ELF-1 (cell line): ENCODE data around the gene U2AF1.
"Not testable (repeated sequence)": the region's sequence is repeated elsewhere in the genome, so short reads cannot be mapped to it uniquely, and the experiment has no call there.

ENCODE experiments used
- DNase-seq: peaks from one replicate; pipeline ENCODE4 v3.0.0-alpha.2; 2016; ENCODE audit warnings: low read depth, low spot score

The U2AF1 gene, protein sequence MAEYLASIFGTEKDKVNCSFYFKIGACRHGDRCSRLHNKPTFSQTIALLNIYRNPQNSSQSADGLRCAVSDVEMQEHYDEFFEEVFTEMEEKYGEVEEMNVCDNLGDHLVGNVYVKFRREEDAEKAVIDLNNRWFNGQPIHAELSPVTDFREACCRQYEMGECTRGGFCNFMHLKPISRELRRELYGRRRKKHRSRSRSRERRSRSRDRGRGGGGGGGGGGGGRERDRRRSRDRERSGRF

DNA sequence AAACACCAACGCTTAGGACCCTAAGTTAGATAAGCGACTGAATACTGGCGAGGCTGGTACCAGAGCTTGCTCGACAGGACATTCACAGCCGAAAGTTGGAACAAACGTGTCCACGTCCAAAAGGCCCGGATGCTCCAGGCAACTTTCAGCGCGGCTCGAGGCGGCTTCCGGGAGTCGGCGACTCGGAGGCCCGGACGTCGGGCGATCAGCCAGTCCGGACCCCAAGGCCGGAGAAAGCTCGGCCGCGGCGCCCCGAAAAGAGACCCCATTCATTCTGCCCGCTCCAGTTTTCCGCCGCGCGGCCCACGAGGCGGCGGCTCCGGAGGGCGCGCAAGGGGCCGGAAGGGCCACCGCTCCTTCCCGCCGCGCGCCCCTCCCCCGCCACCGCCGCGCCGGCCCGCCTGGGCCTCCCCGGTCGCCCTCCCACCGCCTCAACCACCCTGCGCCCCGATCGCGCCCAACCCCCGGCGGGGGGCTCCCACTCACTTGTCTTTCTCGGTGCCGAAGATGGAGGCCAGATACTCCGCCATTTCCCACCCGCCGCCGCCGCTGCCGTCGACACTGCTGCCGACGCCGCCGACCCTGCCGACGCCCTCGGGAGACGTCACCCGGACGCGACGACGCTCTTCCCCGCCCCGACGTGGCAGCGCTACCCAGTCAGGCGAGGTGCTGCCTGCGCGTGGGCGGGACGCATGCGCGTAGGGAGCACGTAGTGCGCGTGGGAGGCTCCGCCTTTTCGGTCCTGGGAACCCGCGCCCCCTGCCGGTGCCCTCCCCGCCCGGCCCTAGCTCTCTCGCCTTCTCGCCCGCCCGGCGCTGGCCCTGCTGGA lies at the start of gene U2AF1:
U2AF1 (minus strand) TSS at position 606 of the 829 bp plus-strand sequence; CDS start at position 530, 76 bp downstream.
- peak; percentile 24 for DNase-seq

DNA sequence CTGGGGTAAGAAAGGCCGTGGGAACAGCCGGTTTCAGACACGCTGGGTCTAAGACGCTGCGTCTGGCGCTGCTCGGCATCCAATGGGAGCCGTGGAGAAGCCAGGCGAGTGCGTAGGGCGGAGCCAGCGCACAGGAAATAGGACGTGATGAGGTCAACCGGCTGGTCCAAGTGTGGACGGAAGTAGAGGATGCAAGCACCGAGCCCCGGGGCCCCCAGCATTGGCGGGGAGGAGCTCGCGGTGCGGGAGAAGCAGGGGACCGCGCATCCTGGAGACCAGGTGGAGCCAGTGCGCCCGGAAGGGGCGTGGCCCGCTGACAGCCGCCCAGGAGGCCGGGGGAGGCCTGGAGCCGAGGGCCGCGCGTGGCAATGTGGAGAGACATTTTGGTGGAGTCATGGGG lies 46.2 kb upstream of the U2AF1 start:
- DNase-seq: not testable (repeated sequence)

DNA sequence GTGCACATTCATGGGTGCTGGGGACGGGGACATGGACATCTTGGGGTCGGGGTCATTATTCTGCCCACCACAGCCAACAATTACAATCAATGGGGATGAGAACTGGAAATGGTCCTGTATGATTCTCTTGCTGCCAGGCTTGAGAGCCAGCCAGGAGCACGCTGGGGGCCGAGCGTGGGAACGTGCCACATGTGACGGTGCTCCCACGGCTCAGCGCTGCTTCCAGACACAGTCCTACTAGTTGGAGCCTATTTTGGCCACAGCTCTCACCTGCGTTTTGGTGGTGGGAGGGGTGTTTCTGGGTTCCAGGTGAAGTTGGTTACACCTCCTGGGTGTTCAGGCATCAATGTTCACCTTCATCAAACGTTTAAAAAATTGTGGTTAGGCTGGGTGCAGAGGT lies 42.0 kb upstream of the U2AF1 start:
- DNase-seq: not testable (repeated sequence)

- DNase-seq: not testable (repeated sequence)
These were observed 40.6 kb upstream of the U2AF1 start for GRCh38 chr21:43147999-43148398.

DNA sequence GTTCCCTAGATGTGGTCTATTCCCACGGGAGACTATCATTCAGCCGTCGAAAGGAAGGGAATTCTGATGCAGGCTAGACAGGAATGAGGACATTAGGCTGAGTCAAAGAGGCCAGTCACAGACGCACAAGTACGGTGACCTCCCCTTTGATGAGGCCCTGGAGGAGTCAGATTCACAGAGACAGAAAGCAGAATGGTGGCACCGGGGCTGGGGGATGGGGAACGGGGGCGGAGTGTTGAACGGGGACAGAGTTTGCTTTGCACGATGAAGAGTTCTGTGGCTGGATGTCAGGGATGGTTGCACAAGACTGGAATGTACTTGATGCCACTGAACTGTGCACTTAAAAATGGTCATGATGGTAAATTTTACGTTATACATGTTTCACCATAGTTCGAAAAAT lies 39.3 kb upstream of the U2AF1 start:
- not testable (repeated sequence) for DNase-seq

DNA sequence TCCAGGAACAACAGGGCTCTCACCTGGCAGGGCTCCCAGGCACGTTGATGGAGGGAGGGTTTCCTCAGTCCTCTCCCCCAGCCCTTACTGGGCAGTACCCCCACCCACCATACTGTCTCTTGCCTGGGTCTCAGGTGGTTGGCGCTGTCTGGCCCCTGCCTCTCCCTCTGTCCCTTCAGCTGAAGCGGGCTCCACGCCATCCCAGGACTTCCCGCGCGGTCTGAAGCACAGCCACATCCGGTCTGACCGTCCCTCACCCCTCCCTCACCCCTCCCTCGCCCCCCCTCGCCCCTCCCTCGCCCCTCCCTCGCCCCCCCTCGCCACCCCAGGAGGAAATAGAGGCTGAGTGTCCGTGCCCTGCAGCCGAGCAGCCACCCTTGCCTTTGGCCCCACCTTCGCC lies 34.0 kb upstream of the U2AF1 start:
- not testable (repeated sequence) for DNase-seq

DNA sequence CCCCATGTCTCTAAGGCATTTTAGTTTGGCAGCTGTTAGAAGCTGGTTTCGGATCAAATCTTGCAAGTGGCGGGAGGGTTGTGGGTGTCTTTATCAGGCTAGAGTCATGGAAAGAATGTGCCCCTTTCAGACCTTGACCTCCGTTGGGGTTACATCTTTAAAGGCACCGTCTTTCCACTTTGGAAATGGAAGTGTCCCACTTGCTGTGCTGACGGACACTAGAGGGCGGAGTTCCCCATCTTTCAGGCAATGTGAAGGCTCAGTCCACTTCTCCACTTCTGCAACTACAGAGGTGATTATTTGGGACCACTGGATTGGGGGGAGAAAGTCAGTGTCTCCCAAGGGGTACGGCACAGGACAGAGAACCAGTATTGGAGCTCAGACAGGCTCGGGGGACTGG lies 31.6 kb upstream of the U2AF1 start:
- not testable (repeated sequence) for DNase-seq

GRCh38 chr21:43134520-43134919 lies 27.1 kb upstream of the U2AF1 start:
- DNase-seq: not testable (repeated sequence)

DNA sequence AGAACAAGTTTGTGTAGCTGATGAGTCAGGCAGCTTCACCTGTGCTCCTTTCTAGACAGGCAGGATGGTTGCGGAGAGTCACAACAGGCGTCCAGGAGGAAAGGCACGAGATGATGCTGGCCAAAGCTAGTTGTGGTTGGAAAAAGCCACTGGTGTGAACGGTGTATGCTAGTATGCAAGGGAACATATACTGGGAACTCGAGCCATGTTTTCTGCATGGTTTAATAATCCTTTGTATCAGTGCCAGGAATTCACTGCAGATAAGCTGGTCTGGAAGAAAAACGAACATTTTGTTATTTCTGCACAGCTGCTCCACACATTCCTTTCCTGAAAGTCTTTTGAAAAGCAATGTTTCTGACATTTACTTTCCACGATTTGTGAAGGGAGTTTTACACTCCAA lies 22.7 kb upstream of the U2AF1 start:
- DNase-seq: not testable (repeated sequence)

GRCh38 chr21:43115956-43116355 lies 8.6 kb upstream of the U2AF1 start:
- not testable (repeated sequence) for DNase-seq

DNA sequence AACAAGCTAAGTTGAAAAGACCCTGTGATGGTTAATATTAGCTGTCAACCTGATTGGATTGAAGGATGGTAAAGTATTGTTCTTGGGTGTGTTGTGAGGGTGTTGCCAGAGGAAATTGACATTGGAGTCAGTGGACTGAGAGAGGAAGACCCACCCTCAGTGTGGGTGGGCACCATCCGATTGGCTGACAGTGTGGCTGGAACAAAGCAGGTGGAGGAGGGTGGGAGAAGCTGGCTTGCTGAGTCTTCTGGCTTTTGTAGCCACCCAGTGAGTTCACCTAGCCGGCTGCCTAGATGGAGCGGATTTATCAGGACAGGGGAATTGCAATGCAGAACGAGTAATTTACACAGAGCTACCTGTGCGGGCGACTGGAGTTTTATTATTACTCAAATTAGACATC lies 7.1 kb upstream of the U2AF1 start:
- not testable (repeated sequence) for DNase-seq

- DNase-seq: not testable (repeated sequence)
These were observed 1.6 kb upstream of the U2AF1 start for GRCh38 chr21:43109006-43109405.

DNA sequence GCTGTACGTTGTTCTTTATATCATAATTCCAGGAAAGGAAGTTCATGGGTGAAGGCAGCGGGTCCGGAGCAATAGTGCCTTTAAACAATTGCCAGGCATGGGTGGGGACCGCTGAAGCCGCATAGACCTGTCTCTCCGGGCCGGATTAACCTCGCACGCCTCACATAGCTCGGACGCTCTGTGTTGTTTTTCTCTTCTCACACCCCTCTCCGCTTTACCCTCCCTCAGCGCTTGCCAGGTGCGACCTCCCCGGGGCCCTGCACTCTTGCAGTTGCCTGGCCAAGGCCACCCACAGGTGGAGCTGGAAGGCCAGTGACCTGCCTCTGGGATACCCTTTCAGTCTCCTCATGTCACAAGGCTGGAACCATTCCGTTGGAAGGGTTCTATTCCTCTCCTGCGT lies 807 bp upstream of the U2AF1 start:
- DNase-seq: not testable (repeated sequence)

GRCh38 chr21:43107794-43108137 lies 396 bp upstream of the U2AF1 start:
- not testable (repeated sequence) for DNase-seq

DNA sequence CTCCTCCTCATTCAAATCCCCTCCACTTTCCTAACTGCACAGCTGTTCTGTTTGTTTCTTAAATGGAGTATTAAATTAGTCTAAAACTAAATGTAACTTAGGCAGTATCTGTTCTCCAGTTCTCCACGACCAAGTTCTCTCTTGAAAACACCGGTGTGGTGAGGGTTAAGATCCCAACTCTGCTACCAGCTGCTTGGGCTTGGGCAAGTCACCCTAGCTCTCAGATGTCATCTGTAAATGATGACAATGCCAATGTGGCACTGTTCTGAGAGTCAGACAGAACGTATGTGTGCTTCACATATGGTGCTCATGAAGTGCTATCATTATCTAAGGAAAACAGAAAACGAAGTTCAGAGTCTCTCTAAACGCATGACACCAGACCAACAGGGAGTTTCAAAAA lies 2.7 kb downstream of the U2AF1 start:
- not testable (repeated sequence) for DNase-seq

- DNase-seq: not testable (repeated sequence)
These were observed 5.1 kb downstream of the U2AF1 start for GRCh38 chr21:43102281-43102680.

- DNase-seq: not testable (repeated sequence)
These were observed 5.7 kb downstream of the U2AF1 start for GRCh38 chr21:43101676-43102075.

DNA sequence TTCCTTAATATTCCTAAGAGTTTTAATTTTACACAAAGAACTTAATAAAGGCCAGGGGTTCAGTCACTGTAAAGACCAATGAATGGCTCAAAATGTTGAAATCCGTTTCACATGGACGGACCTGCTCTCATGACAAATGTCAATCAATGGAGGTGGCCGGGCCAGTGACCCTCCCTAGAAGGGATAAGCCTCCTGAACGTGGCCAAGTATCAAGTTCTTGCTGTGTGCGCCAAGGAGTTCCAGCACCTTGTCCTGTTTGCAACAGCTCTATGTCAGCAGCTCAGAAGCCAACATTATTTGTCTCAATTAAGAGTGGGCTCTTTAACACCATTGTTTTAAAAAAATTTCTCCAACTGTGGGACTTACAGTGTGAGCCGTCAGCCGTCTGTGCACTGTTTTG lies 6.4 kb downstream of the U2AF1 start:
- DNase-seq: not testable (repeated sequence)

DNA sequence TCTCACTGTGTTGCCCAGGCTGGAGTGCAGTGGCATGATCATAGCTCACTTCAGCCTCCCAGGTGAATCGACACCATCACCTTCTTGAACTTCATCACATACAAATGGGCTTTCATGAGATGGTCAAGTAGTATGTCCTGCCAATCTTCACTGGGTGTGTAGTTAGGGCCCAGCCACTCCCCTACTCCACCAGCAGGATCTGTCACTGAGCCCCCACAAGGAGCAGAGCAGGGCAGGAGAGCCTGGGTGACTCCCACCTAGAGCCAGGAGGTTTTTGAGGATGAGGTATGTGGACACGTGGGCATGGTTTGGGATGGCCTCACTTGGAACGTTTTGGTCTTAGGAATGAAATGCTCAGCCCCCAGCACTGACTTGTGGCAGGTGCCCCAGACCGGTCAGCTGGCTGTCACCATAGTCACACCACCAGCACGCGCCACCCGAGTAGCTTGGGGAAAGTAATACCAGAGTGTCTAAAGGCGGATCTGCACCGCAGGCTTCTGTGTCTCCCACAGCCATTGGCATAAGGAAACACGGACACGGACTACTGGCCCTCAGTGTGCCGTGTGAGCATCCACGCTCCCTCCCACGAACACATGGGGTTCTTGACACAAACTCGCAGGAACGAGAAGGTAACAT lies 15.3 kb downstream of the U2AF1 start:
- DNase-seq: not testable (repeated sequence)

DNA sequence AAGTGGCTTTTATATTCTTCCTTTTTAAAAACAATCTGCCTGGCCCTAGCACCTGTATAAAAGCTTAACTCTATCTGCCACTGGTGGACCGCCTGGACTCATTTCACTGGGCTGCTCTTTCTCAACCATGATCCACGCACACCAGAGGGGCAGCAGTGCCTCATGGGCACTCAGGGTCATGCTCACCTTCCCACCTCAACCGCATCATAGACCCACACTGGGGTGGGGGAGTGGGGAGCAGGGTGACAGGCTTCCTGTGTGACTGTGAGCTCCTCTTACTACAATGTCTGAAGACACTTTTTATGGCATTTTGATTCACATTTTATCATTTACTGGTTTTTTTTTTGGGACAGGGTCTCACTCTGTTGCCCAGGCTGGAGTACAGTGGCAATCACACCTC lies 16.4 kb downstream of the U2AF1 start:
- DNase-seq: not testable (repeated sequence)

DNA sequence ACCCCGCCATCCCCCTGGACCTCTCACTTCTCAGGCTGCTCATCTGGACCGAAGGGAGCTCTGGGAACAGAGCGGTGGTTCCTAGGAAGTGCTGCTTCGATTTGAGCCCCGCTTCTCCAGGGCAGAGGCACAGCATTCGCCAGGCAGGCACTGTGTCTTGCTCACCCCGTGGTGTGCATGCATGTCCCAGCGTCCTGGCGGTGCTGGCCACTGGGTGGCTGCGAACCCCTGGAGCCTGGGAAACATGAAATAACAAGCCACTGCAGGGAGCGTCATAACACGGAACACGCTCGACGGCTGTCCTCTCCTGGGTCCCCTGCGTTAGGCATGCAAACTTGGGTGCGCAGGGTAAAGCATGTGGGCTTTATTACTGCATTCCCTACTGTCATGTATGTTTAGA lies 17.9 kb downstream of the U2AF1 start:
- DNase-seq: not testable (repeated sequence)

DNA sequence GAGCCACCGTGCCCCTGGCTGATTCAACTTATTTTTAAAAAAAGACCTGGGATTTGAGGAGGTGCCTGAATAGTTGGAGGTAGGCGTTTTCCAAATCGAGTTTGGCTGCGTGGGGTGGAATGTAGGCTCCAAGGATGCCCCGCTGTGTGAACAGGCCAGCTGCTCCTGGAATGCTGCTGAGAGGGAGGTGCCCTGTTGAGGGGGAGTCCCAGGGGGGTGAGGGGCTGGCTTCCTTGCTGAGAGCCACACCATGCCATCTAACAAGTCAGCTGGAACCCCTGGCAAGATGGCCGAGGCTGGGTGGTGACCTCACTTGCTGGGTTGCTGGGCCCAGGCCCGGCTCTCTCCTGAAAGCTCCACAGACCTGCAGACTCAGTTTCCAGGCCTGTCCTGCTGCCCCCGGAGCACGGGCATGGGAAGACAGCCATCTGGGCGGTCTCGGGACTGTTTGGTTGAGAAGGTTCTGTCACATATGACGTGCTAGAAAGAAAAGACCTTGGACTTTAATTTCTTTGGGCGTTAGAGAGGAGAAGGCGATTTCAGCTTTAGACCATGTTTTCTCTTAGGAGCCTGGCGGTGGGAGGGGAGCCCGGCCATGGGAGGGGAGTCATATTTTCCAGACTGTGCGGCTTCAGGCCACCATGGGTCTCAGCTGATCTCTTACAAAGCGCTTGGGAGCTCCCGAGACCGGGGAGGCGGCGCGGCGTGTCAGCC lies 24.6 kb downstream of the U2AF1 start:
- not testable (repeated sequence) for DNase-seq
